ENCODE measurements around the gene LRRC15. TPM values are rescaled to one million over a fixed set of nuclear protein-coding genes. Genes with fewer than 3 reads are reported as not detected.

Gene LRRC15
- polyA plus RNA-seq, 1 experiment, result 4.9 TPM

- TF ChIP-seq CTCF (IDR thresholded peaks at IDR 0.05; ENCODE audit: low read depth, low read length), result no peak
- Histone ChIP-seq H3K9me3 (ENCODE audit: control insufficient read depth, insufficient read depth, low read length) (no peaks in the 10 kb centered on the region), H3K4me3 (ENCODE audit: low read depth, low read length) (no peak overlapping the region), H3K27me3 (ENCODE audit: control insufficient read depth, insufficient read depth, low read length) (peaks cover 11% of the 10 kb centered on the region), H3K27ac (ENCODE audit: low read depth, low read length) (no peak overlapping the region)
- POLR2A ChIA-PET, result no interaction called here
- CTCF ChIA-PET, result interaction anchor here (0.9 kb wide), 1 partner anchor 32 kb away, joined by 4 read pairs; no protein-coding TSS in a partner anchor
- DNase-seq (ENCODE audit: low read depth, low spot score), result no peak
Observed at GRCh38 chr3:194375473-194376240, 6.1 kb upstream of the LRRC15 start.

GRCh38 chr3:194374935-194375334 is 5.4 kb upstream of the LRRC15 start:
- Histone ChIP-seq H3K9me3 (ENCODE audit: control insufficient read depth, insufficient read depth, low read length) (no peaks in the 10 kb centered on the region), H3K4me3 (ENCODE audit: low read depth, low read length) (no peak overlapping the region), H3K27ac (ENCODE audit: low read depth, low read length) (no peak overlapping the region), H3K27me3 (ENCODE audit: control insufficient read depth, insufficient read depth, low read length) (peaks cover 6% of the 10 kb centered on the region)
- ChIA-PET POLR2A (interaction anchor here (0.6 kb wide), 1 partner anchor 209 kb away, joined by 3 read pairs; no protein-coding TSS in a partner anchor), CTCF (interaction anchor here (0.9 kb wide), 1 partner anchor 31 kb away, joined by 4 read pairs; no protein-coding TSS in a partner anchor)
- no peak for TF ChIP-seq CTCF (IDR thresholded peaks at IDR 0.05; ENCODE audit: low read depth, low read length)
- DNase-seq (ENCODE audit: low read depth, low spot score), result no peak

GRCh38 chr3:194373899-194374298 is 4.4 kb upstream of the LRRC15 start:
- no peak overlapping the region for H3K4me3 ChIP-seq (ENCODE audit: low read depth, low read length)
- ChIA-PET CTCF (no interaction called here), POLR2A (no interaction called here)
- DNase-seq (ENCODE audit: low read depth, low spot score), result no peak
- no peak for TF ChIP-seq CTCF (IDR thresholded peaks at IDR 0.05; ENCODE audit: low read depth, low read length)
- no peaks in the 10 kb centered on the region for H3K9me3 ChIP-seq (ENCODE audit: control insufficient read depth, insufficient read depth, low read length)
- H3K27ac ChIP-seq (ENCODE audit: low read depth, low read length), result no peak overlapping the region
- H3K27me3 ChIP-seq (ENCODE audit: control insufficient read depth, insufficient read depth, low read length), result peaks cover 2% of the 10 kb centered on the region

- no peaks in the 10 kb centered on the region for H3K27me3 ChIP-seq (ENCODE audit: control insufficient read depth, insufficient read depth, low read length)
- H3K27ac ChIP-seq (ENCODE audit: low read depth, low read length), result no peak overlapping the region
- ChIA-PET POLR2A (no interaction called here), CTCF (no interaction called here)
- no peak overlapping the region for H3K4me3 ChIP-seq (ENCODE audit: low read depth, low read length)
- DNase-seq (ENCODE audit: low read depth, low spot score), result no peak
- TF ChIP-seq CTCF (IDR thresholded peaks at IDR 0.05; ENCODE audit: low read depth, low read length), result no peak
- H3K9me3 ChIP-seq (ENCODE audit: control insufficient read depth, insufficient read depth, low read length), result no peaks in the 10 kb centered on the region
Observed at GRCh38 chr3:194373028-194373427, 3.5 kb upstream of the LRRC15 start.

- no peak for TF ChIP-seq CTCF (IDR thresholded peaks at IDR 0.05; ENCODE audit: low read depth, low read length)
- no peak for DNase-seq (ENCODE audit: low read depth, low spot score)
- POLR2A ChIA-PET, result no interaction called here
- no peaks in the 10 kb centered on the region for H3K27me3 ChIP-seq (ENCODE audit: control insufficient read depth, insufficient read depth, low read length)
- H3K4me3 ChIP-seq (ENCODE audit: low read depth, low read length), result no peak overlapping the region
- CTCF ChIA-PET, result interaction anchor here (0.6 kb wide), 1 partner anchor 55 kb away, joined by 3 read pairs; no protein-coding TSS in a partner anchor
- H3K27ac ChIP-seq (ENCODE audit: low read depth, low read length), result no peak overlapping the region
- H3K9me3 ChIP-seq (ENCODE audit: control insufficient read depth, insufficient read depth, low read length), result no peaks in the 10 kb centered on the region
Observed at GRCh38 chr3:194370753-194371152, 1.2 kb upstream of the LRRC15 start.

Data from AG04450 (cell line).